NCI-H2171 treated with DMSO at 0.1 percent for 48 hours (cell line): ENCODE measurements around the gene WDR86.

Source experiments
- DNase-seq: peaks from one replicate; lab custom pipeline; 2025; lab: John Stamatoyannopoulos, UW

Gene WDR86, protein sequence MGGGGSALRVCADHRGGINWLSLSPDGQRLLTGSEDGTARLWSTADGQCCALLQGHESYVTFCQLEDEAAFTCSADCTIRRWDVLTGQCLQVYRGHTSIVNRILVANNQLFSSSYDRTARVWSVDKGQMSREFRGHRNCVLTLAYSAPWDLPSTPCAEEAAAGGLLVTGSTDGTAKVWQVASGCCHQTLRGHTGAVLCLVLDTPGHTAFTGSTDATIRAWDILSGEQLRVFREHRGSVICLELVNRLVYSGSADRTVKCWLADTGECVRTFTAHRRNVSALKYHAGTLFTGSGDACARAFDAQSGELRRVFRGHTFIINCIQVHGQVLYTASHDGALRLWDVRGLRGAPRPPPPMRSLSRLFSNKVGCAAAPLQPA

DNA sequence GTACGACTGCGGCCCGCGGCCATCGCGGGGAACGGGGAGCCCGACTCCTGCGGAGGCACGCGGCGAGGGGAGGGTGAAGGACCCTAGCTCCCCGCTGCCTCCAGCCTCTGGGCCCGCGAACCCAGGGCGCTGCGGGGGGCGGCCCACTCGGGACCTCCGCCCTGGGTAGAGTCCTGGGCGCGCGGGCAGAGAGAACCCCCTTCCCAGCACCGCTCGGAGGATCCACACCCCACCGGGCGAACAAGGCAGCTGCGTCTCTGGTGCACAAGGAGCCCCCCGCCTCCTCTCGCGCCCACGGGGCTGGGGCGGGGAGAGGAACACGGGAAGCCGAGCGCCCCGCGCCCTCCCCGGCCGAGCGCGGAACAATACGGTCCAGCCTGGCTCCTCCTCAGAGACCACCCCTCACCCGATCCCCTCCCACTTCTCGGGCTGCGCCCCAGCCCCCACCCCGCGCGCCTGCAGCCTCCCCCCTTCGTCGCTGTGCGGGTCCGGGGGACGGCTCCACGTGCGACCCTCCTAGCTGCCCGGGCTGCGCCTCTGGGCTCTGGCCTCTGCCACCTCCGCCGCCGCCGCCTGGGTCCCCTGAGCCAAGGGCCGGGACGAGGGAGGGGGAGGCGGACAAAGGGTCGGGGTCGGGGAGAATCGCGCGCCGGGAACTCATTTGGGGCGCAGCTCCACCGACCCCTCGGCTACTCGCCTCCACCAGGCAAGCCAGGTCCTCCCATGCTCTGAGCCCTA, at the start of gene WDR86:
Gene WDR86 (minus strand): TSS at position 372 of the 738 bp plus-strand sequence. CDS start 449 bp downstream, outside the sequence.
- peak; percentile 16 for DNase-seq

DNA sequence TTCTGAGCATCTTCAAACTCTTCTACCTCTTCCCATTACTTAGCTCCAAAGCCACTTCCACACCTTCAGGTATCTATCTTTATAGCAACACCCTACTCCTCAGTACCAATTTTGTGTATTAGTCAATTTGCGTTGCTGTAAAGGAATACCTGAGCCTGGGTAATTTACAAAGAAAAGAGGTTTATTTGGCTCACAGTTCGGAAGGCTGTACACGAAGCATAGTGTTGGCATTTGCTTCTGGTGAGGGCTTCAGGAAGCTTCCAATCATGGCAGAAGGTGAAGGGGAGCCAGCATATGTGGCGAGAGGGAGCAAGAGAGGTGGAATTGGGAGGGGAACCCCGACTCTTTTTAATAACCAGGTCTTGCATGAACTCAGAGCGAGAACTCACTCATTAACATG, 47.7 kb upstream of the WDR86 start:
- DNase-seq, result no peak

DNA sequence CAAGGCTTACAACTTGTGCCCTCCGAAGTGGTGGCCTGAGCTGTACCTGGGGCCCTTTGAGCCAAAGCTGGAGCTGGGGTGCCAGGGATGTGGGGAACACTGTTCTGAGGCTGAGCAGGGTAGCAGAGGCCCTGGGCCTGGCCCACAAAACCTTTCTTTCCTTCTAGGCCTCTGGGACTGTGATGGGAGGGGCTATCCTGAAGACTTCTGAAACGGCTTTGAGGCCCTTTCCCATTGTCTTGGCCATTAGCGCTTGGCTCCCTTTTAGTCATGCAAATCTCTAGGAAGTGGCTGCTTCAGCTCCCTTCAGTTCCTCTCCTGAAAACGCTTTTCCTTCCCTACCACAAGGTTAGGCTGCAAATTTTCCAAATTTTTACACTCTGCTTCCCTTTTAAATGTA, 46.9 kb upstream of the WDR86 start:
- no peak for DNase-seq

DNA sequence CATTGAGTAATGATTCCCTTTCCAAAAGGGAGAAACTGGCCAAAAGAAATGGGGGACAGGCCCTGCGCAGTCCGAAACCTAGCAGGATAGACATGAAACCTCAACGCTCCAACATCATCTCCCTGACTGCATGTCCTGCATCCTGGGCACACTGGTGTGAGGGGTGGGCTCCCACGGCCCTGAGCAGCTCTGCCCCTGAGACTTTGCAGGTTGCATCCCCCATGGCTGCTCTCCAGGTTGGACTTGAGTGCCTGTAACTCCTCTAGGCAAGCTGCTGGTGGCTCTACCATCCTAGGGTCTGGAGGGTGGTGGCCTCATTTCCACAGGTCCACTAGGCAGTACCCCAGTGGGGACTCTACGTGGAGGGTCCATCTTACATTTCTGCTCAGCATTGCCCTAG, 46.4 kb upstream of the WDR86 start:
- DNase-seq, result no peak

DNA sequence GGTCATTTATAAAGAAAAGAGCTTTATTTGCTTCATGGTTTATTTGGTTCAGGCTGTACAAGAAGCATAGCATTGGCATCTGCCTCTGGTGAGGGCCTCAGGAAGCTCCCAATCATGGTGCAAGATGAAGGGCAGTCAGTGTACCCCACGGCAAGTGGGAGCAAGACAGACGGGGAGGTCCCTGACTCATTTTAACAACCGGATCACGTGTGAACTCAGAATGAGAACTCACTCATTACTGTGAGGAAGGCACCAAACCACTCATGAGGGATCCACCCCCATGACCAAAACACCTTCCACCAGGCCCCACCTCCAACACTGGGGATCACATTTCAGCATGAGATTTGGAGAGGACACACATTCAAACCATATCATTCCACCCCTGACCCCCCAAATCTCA, 45.9 kb upstream of the WDR86 start:
- no peak for DNase-seq

DNA sequence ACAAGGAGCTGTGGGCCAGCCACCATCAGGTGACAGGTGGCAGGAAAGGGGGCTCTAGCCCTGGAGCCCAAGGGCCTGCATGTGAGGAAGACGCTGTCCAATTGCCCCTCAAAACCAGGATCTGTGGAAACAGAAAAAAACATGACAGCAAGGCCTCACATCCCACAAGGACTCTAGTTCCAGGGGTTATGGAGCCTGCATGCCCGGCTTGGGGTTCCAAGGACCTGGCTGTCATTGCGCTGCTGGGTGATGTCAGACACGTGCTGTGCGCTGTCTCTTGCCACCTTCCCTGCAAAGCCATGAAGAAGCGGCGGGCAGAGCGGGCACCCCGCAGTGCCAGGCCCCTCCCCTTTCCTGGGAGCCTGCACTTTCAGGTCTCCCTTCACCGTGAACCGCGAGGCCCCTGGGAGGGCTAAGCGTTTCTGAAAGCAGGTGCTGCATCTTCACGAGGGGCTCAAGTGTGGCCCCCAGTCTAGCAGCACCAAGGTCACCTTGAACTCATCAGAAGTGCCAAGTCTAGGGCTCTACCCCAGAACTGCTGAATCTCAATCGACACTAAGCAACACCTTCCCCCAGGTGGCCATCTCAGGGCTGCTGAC, 45.2 kb upstream of the WDR86 start:
- DNase-seq, result no peak

DNA sequence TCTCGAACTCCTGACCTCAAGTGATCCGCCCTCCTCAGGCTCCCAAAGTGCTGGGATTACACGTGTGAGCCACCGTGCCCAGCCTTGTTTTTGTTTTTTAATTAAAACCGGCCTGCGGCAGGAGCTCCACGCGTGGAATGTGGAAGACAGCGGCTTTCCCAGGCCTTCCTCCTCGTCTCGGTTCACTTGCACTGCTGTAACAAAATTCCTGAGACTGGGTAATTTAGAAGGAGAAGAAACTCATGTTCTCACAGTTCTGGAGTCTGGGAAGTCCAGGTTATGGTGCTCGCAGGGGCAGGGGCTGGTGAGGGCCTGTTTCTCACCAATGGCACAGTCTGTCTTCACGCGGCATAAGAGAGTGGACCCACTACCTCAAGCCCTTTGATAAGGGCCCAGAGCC, 44.5 kb upstream of the WDR86 start:
- DNase-seq, result no peak

DNA sequence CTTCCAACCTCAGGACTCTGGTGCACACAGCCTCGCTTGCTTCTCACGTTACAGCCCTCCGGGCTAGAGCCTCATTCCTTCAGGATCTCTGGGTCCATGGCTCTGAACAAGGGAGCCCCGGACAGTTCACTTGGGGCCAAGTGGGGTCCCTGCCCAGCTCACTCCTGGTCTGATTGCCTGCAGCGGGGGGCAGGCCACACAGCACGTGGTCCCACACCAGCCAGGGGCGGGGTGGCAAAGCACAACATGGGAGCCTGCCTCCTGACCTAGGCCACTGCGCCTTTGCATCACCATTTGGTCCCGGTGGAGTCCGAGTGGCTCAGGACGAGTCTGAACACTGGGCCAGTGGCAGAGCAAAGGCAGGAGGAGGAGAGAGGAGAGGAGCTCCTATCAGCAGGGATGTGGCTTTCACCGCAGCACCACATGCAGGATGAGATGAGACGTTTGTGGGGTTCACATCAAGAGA, 43.5 kb upstream of the WDR86 start:
- DNase-seq, result no peak

DNA sequence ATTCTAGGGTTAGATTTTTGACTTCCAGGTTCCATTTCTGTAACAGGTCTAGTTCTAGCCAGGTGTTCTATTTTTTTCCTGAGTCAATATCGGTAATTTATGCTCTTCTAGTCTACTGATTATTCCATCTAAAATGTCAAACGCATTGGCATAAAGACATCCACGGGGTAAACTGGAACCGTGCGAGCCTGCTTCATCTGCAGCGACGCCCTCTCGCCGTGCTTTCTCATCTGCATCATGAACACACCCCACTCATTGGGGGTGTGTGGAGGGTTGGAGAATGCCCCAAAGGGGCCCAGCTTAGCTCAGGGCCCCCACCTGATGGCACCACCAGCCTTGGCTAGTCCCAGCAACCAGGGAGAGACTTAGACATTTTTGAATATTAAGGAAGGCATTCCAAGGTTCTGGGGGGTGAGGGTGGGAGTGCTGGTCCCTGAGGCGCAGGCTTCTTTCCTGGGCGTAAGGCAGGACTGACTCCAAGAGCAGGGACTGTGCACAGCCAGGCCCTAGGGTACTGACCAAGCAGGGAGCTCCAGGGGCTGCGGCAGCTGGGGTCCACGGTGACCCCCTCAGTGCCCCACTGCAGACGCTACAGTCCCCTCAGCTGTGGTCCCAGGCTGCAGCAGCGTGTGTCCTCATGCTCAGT, 43.0 kb upstream of the WDR86 start:
- no peak for DNase-seq

DNA sequence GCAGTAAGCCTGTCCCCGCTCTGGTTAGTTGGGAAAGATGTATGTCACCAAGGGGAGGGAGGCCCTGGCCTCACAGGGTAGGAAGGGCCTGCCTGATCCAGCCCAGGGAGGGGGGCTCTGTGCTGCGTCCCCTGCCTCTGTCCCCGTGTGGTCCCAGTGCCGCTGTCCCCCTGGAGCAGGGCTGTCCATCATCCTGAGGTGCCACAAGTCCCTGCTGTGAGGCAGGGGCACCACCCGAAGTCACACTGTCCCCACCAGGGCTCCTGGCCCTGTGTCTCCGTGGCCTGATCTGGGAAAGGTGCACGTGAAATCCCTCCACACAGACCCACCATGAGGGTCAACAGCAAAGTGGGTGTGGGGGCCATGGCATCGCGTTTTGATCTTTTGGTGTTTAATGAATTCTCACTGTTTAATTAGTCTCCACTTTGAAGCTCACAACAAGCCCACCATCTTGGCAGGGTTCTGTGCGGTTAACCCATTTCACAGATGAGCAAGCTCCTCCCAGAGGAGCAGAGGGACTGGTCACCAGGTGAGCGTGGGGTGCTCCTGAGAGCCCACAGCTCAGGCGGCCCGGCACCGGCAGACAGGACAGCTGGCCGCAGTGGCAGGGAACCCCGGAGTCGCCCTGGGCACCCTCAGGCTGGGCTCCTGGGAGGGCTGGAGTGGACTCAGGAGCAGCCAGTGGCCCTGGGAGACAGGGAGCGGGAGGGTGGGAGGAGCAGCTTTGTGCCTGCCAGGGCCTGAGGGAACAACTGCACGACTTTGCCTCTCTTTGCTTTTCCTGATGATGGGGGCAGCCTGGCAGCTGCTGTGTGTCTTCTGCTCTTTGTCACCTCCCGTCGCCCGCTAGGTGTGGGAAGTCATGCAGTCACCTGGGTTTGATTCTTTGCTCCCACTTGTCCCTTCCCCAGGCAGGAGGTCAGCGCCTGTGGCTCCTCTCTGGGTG, 42.1 kb upstream of the WDR86 start:
- DNase-seq, result no peak

DNA sequence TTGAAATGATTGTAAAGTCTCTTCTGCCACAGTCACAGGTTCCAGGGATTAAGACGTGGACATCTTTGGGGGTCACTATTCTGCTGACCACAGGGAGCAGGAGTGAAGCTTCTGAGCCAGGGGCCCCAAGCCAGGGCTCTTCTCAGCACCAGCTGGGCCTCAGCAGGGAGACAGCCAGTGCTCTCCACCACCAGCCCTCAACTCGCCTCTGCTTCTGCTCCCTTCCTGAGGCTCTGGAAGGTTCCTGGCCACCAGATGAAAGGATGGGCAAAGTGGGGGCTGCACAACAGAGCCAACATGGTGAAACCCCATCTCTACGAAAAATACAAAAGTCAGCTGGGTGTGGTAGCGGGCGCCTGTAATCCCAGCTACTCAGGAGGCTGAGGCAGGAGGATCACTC, 41.3 kb upstream of the WDR86 start:
- DNase-seq, result no peak

DNA sequence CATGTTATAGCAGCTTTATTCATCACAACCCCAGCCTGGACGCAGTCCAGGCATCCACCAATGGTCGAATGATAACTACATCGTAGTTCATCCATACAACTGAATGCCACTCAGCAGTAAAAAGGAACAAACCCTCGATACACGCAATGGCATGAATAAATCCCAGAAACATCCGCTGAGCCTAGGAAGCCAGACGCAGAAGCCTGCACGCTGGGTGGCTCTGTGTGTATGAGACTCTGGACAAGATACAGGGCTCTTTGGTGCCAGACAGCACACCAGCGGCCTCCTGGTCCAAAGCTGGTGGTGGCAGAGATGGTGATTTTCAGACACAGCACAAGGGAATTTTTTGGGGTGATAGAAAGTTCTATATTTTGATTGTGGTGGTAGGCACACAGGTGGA, 40.2 kb upstream of the WDR86 start:
- DNase-seq, result no peak

DNA sequence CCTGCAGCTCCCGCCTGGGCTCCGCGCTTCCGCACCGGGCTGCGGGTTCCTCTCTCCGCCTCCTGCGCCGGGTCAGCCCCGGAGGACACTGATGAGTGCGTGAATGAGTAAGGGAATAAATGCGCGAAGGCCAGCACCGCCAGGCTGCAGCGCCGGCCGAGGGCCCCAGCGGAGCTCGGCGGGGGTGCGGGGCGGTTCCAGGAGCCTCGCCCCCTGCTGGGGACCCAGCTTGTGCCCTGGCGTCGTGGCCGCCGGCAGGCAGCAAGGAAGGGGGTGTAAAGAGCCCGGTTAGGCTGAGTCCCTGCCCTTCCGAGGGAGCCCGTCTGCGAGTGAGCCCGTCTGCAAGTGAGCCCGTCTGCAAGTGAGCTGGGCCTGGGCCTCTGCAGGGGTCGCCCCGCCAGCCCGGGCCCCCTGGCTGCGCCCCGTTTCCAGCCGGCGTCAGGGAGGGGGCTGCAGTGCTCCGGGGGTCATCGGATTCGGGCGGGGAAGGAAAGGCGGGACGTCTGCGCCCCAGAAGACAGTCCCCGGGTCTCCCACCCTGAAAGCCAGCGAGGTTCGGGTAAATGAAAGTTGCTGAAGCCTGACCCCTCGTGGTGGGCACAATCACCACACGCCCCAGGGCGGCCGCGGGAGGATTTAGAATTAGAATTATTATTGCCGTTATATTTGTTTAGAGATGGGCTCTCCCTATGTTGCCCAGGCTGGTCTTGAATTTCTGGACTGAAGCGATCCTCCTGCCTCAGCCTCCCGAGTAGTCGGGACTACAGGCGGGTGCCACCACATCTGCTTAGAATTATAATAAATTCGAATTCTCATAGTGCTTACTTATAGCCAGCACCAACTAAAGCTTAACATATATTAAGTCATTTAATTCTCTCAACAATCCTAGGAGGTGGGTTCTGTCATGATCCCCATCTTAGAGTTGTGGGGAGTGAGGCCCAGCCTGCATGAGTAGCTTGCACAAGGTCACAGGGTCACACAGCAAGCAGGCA, 38.7 kb upstream of the WDR86 start:
- DNase-seq, result peak; percentile 69

DNA sequence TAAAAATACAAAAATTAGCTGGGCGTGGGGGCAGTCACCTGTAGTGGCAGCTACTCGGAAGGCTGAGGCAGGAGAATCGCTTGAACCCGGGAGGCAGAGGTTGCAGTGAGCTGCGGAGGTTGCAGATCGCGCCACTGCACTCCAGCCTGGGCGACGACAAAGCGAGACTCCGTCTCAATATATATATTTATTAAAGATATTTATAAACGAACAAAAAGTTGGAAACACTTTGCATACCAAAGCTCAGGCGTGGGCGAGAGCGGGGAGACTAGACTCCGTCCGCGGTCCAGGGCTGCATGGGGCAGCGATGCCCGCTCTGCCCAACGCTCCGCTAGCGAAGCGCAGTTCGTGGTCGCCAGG, 38.0 kb upstream of the WDR86 start:
- DNase-seq, result no peak

DNA sequence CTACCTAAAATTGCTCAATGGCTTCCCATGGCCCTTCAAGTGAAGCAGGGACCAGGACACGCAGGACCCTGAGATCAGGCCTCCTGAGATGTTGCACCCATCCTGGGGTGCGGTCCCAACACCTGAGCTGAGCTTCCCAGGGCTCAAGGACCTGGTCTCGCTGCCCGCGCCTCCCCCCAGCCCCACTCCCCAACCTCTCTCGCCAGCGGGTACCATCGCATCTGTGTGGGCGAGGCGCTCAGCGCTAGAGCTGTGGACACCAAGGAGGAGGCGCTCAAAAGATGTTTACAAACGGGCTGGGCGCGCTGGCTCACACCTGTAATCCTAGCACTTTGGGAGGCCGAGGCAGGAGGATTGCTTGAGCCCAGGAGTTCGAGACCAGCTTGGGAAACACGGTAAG, 37.5 kb upstream of the WDR86 start:
- DNase-seq, result no peak

DNA sequence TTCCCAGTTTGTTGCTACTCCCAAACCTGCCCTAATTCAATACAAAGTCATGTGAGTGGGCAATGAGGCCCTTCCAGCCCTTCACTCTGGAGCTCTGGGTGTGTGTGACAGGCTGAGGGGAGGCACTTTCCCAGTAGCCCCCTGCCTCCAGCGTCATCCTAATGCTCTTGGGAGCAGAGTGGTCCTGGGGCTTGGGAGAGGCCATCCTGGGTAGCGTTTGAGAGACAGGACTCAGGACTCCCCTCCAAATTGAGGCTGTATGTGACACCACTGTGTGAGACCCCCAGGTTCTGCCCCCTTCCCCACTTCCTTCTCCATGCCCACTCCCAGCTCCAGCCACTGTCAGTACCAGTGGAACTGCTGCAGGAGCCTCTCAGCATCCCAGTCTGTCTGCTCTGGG, 36.6 kb upstream of the WDR86 start:
- no peak for DNase-seq

DNA sequence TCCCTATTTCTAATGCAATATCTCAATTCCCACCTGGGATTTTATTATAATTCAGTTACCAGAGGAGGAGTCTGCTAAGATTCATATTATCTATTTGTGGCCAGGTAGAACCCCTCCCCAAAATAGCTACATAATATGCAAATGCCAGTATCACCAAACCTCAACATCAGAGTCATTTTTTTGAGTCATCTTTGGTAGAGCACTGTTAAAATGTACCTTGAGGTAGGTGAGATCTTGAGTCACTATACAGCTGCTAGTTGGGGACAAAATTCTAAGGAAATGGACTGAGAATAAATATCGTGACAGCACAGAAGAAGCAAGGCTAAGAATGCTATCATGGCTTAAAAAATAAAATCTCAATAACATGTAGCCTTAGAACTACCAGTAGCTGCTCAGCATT, 34.8 kb upstream of the WDR86 start:
- no peak for DNase-seq

DNA sequence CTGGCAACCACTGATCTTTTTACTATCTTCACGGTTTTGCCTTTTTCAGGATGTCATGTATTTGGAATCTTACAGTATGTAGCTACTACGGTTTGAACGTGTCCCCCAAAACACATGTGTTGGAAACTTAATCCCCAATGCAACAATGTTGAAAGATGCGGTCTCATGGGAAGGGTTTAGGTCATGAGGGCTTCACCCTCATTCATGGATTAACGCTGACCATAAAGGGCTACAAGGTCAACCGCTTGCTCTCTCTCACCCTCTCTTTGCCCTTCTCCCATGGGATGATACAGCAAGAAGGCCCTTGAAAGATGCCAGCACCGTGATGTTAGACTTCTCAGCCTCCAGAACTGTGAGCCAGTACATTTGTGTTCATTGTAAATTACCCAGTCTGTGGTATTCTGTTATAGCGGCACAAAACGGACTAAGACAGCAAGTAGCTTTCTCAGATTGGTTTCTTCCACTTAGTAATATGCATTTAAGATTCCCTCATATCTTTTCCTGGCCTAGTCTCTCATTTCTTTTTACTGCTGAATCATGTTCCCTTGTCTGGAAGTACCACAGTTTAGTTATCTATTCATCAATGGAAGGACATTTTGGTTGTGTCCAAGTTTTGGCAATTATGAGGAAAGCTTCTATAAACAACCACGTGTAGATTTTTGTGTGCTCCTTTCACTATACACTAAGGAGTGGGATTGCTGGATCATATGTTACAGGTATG, 33.1 kb upstream of the WDR86 start:
- peak; percentile 61 for DNase-seq

DNA sequence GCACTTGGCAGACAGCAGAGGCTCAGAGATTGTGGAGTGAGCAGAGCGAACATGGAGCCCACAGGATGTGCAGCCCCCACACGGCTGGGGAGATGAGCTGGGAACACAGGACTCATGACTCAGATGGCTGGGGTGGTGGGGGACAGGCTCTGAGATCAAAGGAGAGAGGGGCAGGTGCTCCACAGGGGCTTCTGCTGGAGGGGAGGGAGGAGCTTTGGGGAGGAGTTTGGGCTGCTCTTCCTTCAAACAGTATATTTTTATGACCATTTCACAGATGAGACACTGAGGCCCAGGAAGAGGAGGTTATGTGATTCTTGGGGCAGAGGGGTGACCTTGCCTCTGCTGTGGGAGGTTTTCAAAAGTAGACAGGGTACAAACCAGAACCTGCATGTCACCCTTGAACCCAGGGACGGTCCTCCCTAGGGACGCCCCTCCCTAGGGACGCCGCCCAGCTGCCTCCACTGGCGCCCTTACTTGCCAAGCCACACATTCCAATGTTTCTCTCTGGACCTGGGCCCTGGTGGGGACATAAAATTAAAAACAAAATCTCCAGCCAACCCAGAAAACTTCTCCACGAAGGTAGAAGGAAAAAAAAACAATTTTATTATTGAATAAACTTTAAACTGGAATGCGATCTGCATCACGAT, 31.1 kb upstream of the WDR86 start:
- DNase-seq, result no peak
